ENCODE results near the gene PLS3.
"Not testable (repeated sequence)": the region's sequence is repeated elsewhere in the genome, so short reads cannot be mapped to it uniquely, and the experiment has no call there.

The PLS3 gene

DNA sequence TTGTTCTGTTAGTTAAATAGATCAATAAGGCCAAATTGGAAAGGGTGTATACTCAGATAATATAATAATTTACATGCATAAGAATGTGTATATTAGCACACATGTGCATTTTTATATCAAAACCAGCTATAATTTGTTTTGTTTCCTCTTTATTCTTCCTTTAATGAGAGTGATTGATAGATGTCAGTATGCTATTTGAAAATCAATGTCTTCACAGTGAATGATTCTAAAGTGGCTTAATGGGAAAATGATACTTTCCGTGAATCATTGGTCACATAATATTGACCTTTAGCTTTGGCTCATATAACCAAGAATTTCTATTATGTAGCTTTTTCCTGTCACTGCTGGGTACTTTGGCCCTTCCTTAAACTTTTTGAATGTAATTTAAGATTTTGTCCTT lies 48.6 kb downstream of the PLS3 start:
- DNase-seq (ENCODE audit: low read depth in 2 of 2), result no peak

DNA sequence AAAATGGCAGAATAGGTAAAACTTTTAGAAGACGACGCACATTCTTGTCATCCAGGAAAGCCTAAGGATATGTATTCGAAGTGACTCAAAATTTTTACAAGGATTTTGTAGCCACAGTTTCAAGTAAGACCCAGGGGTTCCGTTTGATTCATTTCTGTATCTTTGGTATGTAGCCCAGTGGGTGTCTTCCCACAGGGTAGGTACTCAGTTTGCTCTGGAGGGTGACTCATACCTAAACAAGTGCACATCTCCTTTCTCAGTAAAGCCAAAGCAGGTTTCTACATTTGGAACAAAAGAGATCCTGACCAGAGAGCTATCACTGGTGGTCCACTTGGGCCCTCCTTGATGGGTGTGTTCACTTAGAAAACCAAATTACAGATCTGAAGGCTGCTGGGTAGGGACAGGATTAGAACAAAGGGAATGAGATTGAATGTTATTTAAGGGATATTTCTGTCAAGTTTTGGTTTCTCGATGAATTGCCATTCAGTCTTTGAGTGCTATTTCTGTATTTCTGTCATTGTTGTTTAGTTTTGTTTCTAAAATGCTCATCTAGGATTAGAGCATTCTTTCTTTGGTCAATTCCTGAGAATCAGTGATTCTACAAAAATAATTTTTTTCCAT lies 56.1 kb downstream of the PLS3 start:
- peak in 1 of 2 experiments; percentile 39 for DNase-seq (ENCODE audit: low read depth in 2 of 2)

DNA sequence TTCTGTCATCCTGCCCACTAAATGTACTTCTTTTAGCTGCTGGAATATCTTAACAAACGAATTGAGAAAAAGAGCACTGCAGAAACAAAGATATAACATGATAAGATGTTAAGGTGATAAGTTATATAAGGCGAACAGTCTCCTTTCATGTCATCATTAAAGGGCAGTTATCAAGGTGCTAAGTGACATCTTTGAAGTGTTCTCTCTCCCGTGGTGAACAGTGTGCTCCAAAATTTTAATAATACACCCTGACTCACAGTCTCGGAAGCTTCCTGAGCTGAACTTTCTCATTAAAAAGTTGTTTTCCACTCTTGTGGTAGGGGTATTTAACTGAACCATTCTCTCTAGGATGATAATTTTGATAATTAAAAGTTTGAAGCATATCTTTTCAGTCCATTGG lies 61.6 kb downstream of the PLS3 start:
- DNase-seq (ENCODE audit: low read depth in 2 of 2), result no peak

DNA sequence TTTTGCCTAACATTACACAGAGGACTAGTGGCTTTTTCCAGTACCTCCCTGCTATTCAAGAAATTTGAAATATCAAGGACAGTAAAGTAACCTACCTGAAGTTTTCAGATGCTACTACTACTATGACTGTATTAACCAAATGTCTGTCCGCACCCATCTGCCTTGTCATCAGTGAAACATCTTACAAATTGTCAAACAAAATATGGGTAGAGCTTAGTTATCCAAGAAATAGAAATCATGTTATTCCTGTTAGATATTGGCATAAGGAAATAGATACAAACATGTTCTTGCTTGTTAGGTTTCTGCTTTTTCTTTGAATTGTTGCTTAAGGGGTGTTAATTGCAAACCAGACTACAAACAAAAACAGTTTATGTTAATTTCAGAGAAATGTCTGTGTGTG lies 63.9 kb downstream of the PLS3 start:
- no peak for DNase-seq (ENCODE audit: low read depth in 2 of 2)

DNA sequence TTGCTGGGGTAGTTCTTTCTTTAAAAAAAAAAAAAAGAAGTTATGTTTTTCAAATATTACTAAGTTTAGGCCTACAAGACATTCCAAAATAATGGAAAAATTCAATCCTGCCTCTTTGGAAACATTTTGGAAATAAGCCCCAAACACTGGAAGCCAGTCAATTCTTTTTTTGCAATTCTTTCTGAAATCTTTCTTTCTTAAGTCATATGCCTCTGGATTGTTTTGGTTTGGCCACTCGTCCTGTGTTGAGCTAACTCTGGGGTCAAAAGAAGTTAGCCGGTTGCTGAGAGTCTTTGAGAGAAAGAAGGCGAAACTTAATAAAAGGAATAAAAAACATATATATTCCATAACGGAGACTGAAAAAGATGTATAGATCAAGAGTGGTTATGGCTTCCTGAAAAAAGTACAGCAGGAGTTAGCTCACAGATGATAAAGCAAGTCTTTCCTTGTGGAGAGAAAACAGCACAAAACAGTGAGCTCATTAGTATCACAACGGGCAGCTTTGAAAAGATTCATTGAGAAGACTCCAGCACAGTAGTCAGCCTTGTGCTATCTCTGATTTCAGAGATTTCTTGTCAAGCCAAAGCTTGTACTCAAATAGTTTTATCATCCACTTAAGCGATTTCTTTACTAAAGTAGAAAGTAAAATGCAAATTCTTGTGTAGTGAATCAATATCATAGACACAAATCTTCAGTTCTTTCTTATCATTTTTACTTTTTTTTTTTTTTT lies 64.8 kb downstream of the PLS3 start:
- DNase-seq (ENCODE audit: low read depth in 2 of 2), result no peak

DNA sequence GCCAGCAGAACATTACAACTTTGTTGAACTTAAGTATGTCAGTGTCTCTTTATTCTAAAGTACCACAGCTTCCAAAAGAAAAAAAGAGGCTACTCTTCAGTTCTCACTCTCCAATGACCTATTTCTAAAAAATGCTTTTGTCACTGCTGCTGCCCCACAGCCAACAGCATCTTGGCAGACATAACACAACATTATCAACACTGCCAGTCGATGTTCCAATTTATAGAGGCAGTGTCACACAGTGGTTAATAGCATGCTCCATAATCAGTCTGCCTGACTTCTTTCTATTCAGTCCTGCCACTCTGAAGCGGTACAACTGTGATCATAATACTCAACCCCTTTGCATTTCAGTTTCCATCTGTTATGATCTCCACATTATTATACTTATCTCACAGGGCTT lies 69.2 kb downstream of the PLS3 start:
- DNase-seq (ENCODE audit: low read depth in 2 of 2), result no peak

DNA sequence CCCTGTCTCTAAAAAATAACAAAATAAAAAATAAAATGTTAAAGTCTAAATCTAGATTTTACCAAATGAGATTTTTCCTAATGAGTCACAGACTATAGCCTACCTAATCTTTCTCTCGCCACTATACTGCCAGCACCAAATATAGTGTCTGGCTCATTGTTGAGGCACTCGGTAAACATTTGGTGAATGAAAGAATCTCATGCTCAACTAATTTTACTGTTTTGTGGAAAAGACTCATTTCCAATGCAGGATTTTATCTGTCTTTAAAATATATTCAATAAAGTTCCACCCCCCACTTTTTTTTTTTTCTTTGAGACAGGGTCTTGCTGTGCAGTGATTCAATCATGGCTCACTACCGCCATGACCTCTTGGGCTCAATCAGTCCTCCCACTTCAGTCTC lies 71.5 kb downstream of the PLS3 start:
- DNase-seq (ENCODE audit: low read depth in 2 of 2), result no peak

DNA sequence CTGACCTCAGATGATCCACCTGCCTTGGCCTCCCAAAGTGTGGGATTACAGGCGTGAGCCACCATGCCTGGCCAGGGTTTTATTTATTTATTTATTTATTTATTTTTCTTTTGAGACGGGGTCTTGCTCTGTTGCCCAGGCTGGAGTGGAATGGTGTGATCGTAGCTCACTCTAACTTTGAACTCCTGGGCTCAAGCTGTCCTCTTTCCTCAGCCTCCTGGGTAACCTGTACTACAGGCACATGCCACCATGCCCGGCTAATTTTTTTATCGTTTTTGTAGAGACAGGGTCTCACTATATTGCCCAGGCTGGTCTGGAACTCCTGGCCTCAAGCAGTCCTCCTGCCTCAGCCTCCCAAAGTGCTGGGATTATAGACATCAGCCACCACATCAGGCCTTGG lies 72.4 kb downstream of the PLS3 start:
- DNase-seq (ENCODE audit: low read depth in 2 of 2), result not testable (repeated sequence)

DNA sequence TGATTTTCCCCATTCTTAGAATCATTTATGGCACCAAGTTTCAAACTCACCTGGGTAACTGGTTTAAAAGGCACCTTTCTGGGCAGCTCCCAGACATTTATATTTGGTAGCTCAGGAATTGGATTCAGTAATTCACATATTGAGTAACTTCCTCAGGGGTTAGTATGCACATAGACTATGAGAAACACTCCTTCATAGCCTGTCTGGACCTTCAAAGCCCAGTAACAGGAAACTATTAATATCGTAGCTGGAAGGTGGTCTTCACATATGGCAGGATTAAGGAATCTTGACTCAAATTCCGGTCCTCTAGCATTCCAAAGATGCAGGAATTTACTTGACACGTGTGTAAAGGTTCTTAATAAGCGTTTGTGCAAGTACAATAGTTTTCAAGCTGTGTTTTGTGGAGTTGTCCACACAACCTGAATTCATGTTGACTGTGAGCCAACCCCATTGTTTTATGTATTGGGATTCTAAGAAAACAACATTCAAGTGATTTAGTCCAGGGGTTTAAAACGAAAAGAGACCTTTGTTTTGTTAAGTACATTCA lies 78.4 kb downstream of the PLS3 start:
- no peak for DNase-seq (ENCODE audit: low read depth in 2 of 2)

DNA sequence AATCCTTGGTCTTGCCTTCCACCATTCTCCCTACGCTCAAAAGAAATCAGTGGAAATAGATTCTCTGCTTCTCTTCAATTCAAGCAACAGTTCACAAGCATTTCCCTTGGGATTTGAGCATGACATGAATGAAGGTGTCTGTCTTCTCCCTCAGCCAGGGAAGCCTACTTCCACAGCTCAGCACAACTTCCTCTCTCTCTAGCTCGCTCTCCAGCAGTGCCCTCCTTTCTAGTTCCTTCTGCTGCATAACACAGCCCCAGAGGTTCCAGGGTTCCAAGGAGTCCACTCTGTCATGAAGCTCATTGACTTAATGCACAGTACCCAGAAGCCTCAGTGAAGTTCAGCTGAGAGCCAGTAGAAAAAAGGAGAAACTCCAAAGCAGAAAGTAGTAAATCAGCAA lies 81.3 kb downstream of the PLS3 start:
- DNase-seq (ENCODE audit: low read depth in 2 of 2), result no peak

DNA sequence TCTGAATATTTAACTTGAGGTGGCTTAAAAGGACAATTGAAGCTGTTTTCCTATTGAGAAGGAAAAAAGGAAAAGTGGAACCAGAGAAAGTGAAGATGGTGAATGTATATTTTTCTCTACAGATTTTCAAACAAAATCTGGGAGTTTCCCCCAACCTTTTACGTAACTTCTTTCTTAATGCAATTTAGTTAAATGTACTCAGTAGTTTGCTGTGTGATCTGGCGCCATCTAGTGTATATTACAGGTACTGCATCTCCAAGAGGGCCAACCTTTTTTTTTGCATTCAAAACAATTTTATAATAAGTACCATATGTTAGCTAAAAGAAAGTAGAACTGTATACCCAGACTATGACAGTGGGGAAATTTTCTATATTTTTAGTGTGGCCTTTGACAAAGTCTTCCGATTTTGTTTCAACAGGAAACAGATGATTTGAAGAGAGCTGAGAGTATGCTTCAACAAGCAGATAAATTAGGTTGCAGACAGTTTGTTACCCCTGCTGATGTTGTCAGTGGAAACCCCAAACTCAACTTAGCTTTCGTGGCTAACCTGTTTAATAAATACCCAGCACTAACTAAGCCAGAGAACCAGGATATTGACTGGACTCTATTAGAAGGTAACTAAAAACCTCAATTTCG lies 82.0 kb downstream of the PLS3 start:
- DNase-seq (ENCODE audit: low read depth in 2 of 2), result peak; percentile 65 to 68

DNA sequence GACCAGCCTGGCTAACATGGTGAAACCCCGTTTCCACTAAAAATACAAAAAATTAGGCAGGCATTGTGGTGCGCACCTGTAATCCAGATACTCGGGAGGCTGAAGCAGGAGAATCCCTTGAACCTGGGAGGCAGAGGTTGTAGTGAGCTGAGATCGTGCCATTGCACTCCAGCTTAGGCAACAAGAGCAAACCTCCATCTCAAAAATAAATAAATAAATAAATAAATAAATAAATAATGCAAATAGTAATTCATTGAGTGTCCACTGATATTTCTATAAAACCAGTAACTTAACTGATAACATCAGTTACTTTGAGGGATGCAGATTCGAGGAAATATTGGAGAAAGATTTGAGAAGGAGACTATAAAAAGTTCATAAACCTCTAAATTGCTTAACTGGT lies 83.4 kb downstream of the PLS3 start:
- DNase-seq (ENCODE audit: low read depth in 2 of 2), result not testable (repeated sequence)

DNA sequence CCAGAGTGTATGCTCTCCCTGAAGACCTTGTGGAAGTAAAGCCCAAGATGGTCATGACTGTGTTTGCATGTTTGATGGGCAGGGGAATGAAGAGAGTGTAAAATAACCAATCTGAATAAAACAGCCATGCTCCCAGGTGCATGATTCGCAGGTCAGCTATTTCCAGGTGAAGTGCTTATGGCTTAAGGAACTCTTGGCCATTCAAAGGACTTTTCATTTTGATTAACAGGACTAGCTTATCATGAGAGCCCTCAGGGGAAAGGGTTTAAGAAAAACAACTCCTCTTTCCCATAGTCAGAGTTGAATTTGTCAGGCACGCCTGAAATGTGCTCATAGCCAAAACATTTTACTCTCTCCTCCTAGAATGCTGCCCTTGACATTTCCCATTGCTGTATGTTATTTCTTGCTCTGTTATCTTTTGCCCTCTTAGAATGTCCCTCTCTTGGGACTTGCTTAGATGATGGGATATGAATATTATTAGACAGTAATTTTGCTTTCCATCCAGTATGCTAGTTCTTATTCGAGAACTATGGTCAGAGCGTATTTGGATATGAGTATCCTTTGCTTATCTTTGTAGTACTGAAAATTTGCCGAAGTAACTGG lies 88.6 kb downstream of the PLS3 start:
- DNase-seq (ENCODE audit: low read depth in 2 of 2), result no peak

DNA sequence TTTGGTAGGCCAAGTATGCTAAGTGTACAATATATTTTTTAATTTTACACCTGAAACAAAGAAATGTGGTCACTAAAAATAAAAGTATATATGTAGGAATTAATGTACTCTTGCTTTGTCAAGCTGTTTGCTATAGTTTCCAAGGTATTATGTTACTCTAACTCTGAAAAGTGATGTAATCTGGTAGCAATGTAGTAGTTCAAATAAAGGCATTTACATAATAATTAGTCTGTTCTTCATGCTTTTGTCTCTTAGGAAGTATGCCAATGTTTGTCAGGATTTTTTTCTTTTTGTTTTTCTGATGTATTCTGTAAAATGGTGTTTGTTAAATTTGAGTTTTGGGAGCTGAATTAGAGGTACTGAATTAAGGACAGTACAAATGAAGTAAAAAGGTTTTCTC lies 89.5 kb downstream of the PLS3 start:
- DNase-seq (ENCODE audit: low read depth in 2 of 2), result no peak

DNA sequence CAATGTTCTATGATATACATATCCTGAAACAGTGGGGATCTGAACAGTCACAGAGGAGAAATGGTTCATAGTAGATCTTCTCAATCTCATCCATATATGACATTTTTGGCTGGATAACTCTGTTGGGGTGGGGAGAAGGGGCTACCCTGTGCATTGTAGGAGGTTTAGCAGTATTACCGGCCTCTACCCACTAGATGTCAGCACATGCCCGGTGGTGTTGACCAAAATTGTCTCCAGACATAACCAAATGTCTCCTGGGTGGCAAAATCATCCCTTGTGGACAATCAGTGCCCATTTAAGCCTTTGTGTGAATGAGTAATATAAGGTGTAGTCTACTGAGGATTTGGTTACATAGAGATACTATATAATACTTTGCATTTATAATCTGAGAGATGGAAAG lies 89.9 kb downstream of the PLS3 start:
- DNase-seq (ENCODE audit: low read depth in 2 of 2), result peak in 1 of 2 experiments; percentile 37

DNA sequence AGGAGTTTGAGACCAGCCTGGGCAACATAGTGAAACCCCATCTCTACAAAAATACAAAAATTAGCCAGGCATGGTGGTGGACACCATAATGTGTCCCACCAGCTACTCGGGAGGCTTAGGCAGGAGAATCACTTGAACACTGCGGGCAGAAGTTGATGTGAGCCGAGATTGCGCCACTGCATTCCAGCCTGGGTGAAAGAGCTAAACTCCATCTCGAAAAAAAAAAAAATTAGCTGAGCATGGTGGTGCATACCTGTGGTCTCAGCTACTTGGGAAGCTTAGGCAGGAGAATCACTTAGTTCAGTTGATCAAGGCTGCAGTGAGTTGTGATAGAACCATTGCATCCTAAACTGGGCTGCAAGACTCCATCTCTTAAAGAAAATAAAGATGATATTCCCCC lies 91.2 kb downstream of the PLS3 start:
- no peak for DNase-seq (ENCODE audit: low read depth in 2 of 2)

DNA sequence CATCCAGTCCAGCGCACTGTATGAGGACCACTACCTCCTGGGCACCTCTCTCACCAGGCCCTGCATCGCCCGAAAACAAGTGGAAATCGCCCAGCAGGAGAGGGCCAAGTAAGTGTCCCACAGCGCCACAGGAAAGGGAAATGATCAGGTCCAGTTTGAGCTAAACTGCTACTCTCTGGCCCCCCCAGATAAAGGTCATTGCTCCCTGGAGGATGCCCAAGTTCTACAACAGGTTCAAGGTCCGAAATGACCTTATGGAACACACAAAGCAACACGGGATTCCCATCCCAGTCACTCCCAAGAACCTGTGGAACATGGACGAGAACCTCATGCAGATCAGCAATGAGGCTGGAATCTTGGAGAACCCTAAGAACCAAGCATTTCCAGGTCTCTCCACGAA lies 104.1 kb downstream of the PLS3 start:
- no peak for DNase-seq (ENCODE audit: low read depth in 2 of 2)

DNA sequence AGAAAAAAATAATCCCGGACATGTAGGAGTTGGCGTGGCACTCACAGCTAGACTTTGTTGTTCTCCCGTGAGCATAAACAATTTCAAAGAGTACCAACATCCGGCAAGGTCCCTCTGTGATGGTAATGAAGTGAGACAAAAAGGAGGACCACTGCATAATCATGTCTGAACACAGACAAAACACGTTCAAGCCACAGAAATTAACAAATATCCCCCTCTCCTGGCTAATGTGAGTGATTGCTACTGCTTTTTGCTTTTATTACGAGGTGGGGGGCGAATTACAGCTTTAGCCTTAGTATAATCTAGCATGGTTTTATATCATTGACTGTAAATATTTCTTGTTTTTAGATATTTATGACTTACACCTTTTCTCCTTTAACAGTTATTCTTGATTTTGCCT lies 118.5 kb downstream of the PLS3 start:
- peak; percentile 10 to 15 for DNase-seq (ENCODE audit: low read depth in 2 of 2)

DNA sequence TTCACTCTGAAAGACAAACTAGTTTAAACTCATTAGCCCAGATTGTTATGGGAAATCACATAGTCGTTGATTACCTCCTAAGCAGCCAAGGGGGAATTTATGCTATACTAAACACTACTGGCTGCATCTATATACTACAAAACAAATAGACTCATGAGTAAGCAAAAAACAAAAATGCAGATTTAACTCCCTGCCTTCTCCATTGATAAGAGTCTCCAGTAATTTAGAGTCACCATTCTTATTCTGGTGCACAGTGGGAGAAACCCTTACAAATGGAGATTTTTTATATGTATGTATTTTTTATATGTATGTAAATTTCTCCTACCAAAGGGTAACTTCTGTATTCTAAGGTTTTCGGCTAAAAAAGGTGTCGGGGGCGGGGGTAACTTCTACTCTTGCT lies 126.6 kb downstream of the PLS3 start:
- no peak for DNase-seq (ENCODE audit: low read depth in 2 of 2)

DNA sequence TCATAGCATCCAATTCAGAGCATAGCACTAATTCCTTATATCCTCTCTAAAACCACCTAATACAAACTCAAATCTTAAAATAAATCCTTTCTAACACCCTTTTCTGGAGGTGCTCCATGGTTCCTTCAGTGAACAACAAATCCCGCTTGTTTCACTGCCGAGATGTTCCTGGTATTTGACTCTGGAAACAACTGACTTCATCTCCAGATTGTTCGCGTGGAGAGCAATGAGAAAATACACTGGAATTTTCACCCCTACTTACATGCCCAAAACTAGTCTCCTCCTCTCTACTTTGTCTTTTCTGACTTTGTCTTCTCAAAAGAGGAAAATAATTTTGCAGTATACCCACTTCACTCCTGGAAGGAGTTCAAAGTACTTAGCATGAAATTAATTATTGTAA lies 129.0 kb downstream of the PLS3 start:
- peak; percentile 3 to 10 for DNase-seq (ENCODE audit: low read depth in 2 of 2)

DNA sequence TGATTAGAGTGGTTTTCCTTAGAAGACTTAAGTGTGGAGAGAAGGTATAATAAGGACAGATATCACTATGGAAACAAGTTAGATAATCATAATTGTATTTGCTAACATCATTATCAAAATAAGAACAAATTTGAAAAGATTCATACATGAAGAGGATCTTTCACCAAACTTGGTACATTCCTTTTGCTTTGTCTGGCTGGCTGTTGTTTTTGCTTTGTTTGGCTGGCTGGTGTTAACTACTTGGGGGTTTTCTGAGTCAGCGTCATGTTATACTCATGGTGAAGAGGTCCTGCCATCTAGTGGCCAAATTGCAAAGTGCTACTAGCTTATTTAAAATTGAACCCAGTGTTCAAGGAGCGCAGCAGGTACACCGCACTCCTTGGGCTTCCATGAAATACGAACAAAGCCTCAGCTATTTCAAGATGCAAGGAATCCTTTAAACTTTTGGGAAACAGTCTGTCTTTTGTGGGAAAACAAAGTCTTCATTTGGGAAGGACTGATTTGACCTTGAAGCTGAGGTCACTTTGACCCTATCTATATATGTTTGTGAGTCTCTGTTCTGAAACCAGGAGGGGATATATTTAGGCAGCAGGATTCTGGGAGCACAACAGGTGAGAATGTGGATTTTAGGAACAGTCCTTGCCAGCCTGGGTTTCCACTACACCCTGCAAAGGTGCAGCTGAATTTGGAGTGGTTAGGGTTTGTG lies 129.7 kb downstream of the PLS3 start:
- peak; percentile 68 to 72 for DNase-seq (ENCODE audit: low read depth in 2 of 2)

DNA sequence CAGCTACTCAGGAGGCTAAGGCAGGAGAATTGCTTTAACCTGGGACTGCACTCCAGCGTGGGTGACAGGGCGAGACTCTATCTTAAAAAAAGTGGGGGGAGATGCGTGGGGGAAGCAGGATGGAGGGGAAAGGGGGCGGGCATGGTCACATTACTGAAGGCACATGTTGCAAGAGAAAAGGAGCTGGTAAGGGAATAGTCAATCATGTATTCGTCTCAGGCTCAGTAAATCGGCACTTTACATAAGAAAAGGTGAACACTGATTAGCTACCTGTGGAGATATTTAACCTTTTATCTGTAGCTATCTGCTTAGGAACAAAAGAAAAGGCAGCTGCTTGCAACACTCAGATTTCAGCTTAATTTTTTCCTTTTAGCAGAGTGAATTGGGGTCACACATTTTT lies 132.5 kb downstream of the PLS3 start:
- DNase-seq (ENCODE audit: low read depth in 2 of 2), result no peak
